HCT116 (cell line): ENCODE data around the gene GTPBP10.

ENCODE experiments used
- CBX3 ChIP-seq: IDR thresholded peaks from 2 replicates; pipeline ENCODE4 v1.6.1; 2012; ENCODE audit warnings: low read depth
- CTCF ChIP-seq, 3 experiments: fragments of 200-600 bp in 1 of 3; sonication (generic) in 1 of 3; IDR thresholded peaks in 2 of 3; conservative IDR thresholded peaks in 1 of 3; 2 replicates each; pipeline ENCODE4 v1.5.1; 2012 to 2017; ENCODE audit warnings: low read depth in 2 of 3, low read length in 2 of 3, antibody characterized with exemption in 1 of 3, borderline replicate concordance in 1 of 3, control low read depth in 1 of 3, mild to moderate bottlenecking in 1 of 3, mixed read lengths in 1 of 3, mixed run types in 1 of 3, moderate library complexity in 1 of 3; ENCODE audit not compliant: insufficient read depth in 1 of 3
- ELF1 ChIP-seq: IDR thresholded peaks from 2 replicates; pipeline ENCODE4 v1.6.1; 2012; ENCODE audit warnings: low read depth, borderline replicate concordance
- EZH2 ChIP-seq: fragments of 200-600 bp; sonication (generic); IDR thresholded peaks from 2 replicates; pipeline ENCODE4 v1.6.1; 2017; ENCODE audit warnings: antibody characterized with exemption, mixed run types
- JUND ChIP-seq: IDR thresholded peaks from 2 replicates; pipeline ENCODE4 v1.6.1; 2012
- POLR2A ChIP-seq: IDR thresholded peaks from 2 replicates; pipeline ENCODE4 v1.7.0; 2011; ENCODE audit warnings: borderline replicate concordance; ENCODE audit not compliant: insufficient read depth, insufficient read length; ENCODE audit errors: extremely low read depth
- POLR2AphosphoS5 ChIP-seq: IDR thresholded peaks from 2 replicates; pipeline ENCODE4 v1.6.1; 2011; ENCODE audit warnings: mild to moderate bottlenecking, low read depth, low read length, moderate library complexity
- SP1 ChIP-seq: IDR thresholded peaks from 2 replicates; pipeline ENCODE4 v1.6.1; 2012; ENCODE audit warnings: low read depth
- ZFX ChIP-seq: fragments of 450-650 bp; IDR thresholded peaks from 2 replicates; pipeline ENCODE4 v1.6.1; 2017
- TF ChIP-seq, protein P1 (sequence below): IDR thresholded peaks from 2 replicates; pipeline ENCODE4 v1.6.1; 2012

DNA sequence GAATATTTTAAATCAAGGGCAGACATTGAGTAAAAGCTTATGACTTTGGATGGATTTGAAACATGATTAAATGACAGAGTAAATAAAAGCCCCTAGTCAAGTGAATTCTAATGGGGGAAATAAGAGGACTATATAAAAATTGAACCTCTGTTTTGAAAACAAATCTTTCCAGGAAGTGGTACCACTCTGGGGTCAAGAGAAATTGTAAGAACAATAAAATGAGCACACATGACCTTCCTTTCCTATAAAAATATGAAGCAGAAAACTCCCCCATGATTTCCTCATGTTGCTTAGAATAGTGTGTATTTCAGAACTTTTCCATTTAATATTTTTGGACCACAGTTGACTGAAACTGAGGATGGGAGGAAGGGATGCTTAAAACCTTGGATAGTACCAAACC is 44.4 kb downstream of the GTPBP10 start:
- no peak for TF ChIP-seq CBX3
- TF ChIP-seq POLR2A = no peak
- no peak for TF ChIP-seq POLR2AphosphoS5
- no peak for TF ChIP-seq CTCF (IDR thresholded peaks at IDR 0.05 in 2 of 3, conservative IDR thresholded peaks at IDR 0.05 in 1 of 3; ENCODE audit: borderline replicate concordance in 1 of 3, insufficient read depth in 1 of 3, low read depth in 2 of 3, low read length in 2 of 3)
- no peak for TF ChIP-seq EZH2
- no peak for TF ChIP-seq SP1
- no peak for TF ChIP-seq ELF1
- TF ChIP-seq, protein P1, sequence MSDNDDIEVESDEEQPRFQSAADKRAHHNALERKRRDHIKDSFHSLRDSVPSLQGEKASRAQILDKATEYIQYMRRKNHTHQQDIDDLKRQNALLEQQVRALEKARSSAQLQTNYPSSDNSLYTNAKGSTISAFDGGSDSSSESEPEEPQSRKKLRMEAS = no peak
- TF ChIP-seq JUND = no peak
- no peak for TF ChIP-seq ZFX
